Liver (tissue), 9 donors: ENCODE results near the gene CD163. TPM values are rescaled to one million over a fixed set of nuclear protein-coding genes. Genes with fewer than 3 reads are reported as not detected.

Source experiments
- DNase-seq: peaks from one replicate; pipeline ENCODE4 v3.0.0-alpha.2; 2017; ENCODE audit warnings: low spot score
- H3K27ac ChIP-seq, 2 donors: one replicate each; pipeline ENCODE4 v1.7.0; 2013; ENCODE audit warnings: inconsistent platforms in 2 of 2, low read length in 2 of 2, control low read depth in 1 of 2, low read depth in 1 of 2, mild to moderate bottlenecking in 1 of 2
- H3K27me3 ChIP-seq, 4 donors: one replicate each; pipeline versions ENCODE4 v1.6.1 to v1.7.0; 2013; ENCODE audit warnings: low read length in 3 of 4, inconsistent platforms in 1 of 4, mild to moderate bottlenecking in 1 of 4, moderate library complexity in 1 of 4; ENCODE audit not compliant: control insufficient read depth in 4 of 4, insufficient read depth in 4 of 4
- H3K36me3 ChIP-seq, 4 donors: one replicate each; pipeline versions ENCODE4 v1.6.1 to v1.7.0; 2013; ENCODE audit warnings: low read length in 3 of 4, mild to moderate bottlenecking in 3 of 4, low read depth in 1 of 4, moderate library complexity in 1 of 4; ENCODE audit not compliant: control insufficient read depth in 4 of 4, insufficient read depth in 3 of 4
- H3K4me1 ChIP-seq, 4 donors: one replicate each; pipeline versions ENCODE4 v1.6.1 to v1.7.0; 2013; ENCODE audit warnings: low read length in 3 of 4, mild to moderate bottlenecking in 3 of 4, moderate library complexity in 1 of 4; ENCODE audit not compliant: control insufficient read depth in 4 of 4, insufficient read depth in 4 of 4
- H3K4me3 ChIP-seq, 3 donors: one replicate each; pipeline versions ENCODE4 v1.6.1 to v1.7.0; 2013; ENCODE audit warnings: low read length in 3 of 3, control low read depth in 1 of 3, low read depth in 1 of 3, mild to moderate bottlenecking in 1 of 3
- H3K9ac ChIP-seq, 2 donors: one replicate each; pipeline ENCODE4 v1.7.0; 2013; ENCODE audit warnings: low read length in 2 of 2, mild to moderate bottlenecking in 2 of 2, moderate library complexity in 2 of 2, control low read depth in 1 of 2, low read depth in 1 of 2
- H3K9me3 ChIP-seq, 4 donors: one replicate each; pipeline versions ENCODE4 v1.6.1 to v1.7.0; 2013; ENCODE audit warnings: low read length in 3 of 4; ENCODE audit not compliant: control insufficient read depth in 4 of 4
- ATF3 ChIP-seq: IDR thresholded peaks from 2 replicates; pipeline ENCODE4 v1.6.1; 2016; ENCODE audit warnings: antibody characterized with exemption
- CTCF ChIP-seq: fragments of 150-350 bp; IDR thresholded peaks from 2 replicates; pipeline ENCODE4 v1.5.1; 2017; ENCODE audit warnings: improper control_type of control experiment, low read depth, low read length; ENCODE audit not compliant: missing input control
- HNF4A ChIP-seq, 2 donors: conservative IDR thresholded peaks; 2 replicates each; pipeline ENCODE4 v1.6.1; 2016; ENCODE audit warnings: antibody characterized with exemption in 2 of 2, mild to moderate bottlenecking in 2 of 2
- HNF4G ChIP-seq: IDR thresholded peaks from 2 replicates; pipeline ENCODE4 v1.6.1; 2016; ENCODE audit warnings: antibody characterized with exemption
- NR2F2 ChIP-seq: IDR thresholded peaks from 2 replicates; pipeline ENCODE4 v1.6.1; 2016; ENCODE audit warnings: antibody characterized with exemption
- RAD21 ChIP-seq, 2 donors: IDR thresholded peaks; 2 replicates each; pipeline ENCODE4 v1.6.1; 2016; ENCODE audit warnings: antibody characterized with exemption in 2 of 2, mild to moderate bottlenecking in 2 of 2
- RXRA ChIP-seq, 2 donors: IDR thresholded peaks; 2 replicates each; pipeline ENCODE4 v1.6.1; 2017 to 2018; ENCODE audit warnings: antibody characterized with exemption in 2 of 2, mild to moderate bottlenecking in 1 of 2
- YY1 ChIP-seq: IDR thresholded peaks from 2 replicates; pipeline ENCODE4 v1.6.1; 2016; ENCODE audit warnings: antibody characterized with exemption, mild to moderate bottlenecking
- WGBS: extraction: QIAGEN DNeasy Blood & Tissue Kit; methylation state at CpG from one replicate; pipeline ENCODE4 v1.1.7; 2013; 5-methylcytosine and 5-hydroxymethylcytosine counted together
- polyA plus RNA-seq, 2 donors: library from polyadenylated mRNA; stranded (reverse) in 1 of 2; unstranded in 1 of 2; fragments of 200-250 nt in 1 of 2; fragments of >200 nt in 1 of 2; fragmentation: Nextera tagmentation in 1 of 2; extraction: Ambion mirVana in 1 of 2; gene quantifications; one replicate each; pipeline versions ENCODE4 v1.2.1 to v1.2.3, GENCODE V29; 2013 to 2015
- total RNA-seq, 2 donors: library from RNA; depleted of rRNA; stranded (reverse); fragments of >200 nt; gene quantifications; one replicate each; pipeline ENCODE4 v1.2.3, GENCODE V29; 2014
- donor health status: healthy.
- donor health status: healthy.
- donor health status: healthy.
- donor health status: healthy.
- donor health status: healthy.

The CD163 gene
- total and polyA plus RNA-seq, 4 donors: 61.1 to 153 (median 90.5) TPM

- no peak for DNase-seq
- WGBS: 84% methylated on average over 5 of the region's 5 CpGs
- TF ChIP-seq NR2F2 (no peak), YY1 (no peak), CTCF (no peak), ATF3 (no peak), RXRA (IDR thresholded peaks at IDR 0.05) (no peak), RAD21 (IDR thresholded peaks at IDR 0.05) (no peak), HNF4G (no peak), HNF4A (conservative IDR thresholded peaks at IDR 0.05) (no peak)
- Histone ChIP-seq H3K36me3 (no peaks in the 10 kb centered on the region), H3K9me3 (no peaks in the 10 kb centered on the region), H3K9ac (no peak overlapping the region), H3K4me3 (no peak overlapping the region), H3K27me3 (no peaks in the 10 kb centered on the region), H3K4me1 (no peaks in the 10 kb centered on the region), H3K27ac (no peak overlapping the region)
These were observed 71.4 kb downstream of the CD163 start for GRCh38 chr12:7431993-7432685.

Other genes starting within 250 kb of the CD163 start
- not detected for gene ACSM4, start 199.7 kb downstream of the CD163 start, total RNA-seq
- gene ACSM4, start 199.7 kb downstream of the CD163 start, polyA plus RNA-seq: not detected
- gene CD163L1, start 59.6 kb downstream of the CD163 start, total RNA-seq: 1 to 10 TPM; 1.3 to 8.4 TPM
- gene CD163L1, start 59.6 kb downstream of the CD163 start, polyA plus RNA-seq: under 1 TPM; 0.31 to 0.87 TPM
- gene APOBEC1, start 162.1 kb upstream of the CD163 start, total RNA-seq: not detected
- not detected for gene APOBEC1, start 162.1 kb upstream of the CD163 start, polyA plus RNA-seq
- gene GDF3, start 192.0 kb upstream of the CD163 start, total RNA-seq: not detected
- gene GDF3, start 192.0 kb upstream of the CD163 start, polyA plus RNA-seq: not detected
- gene DPPA3, start 207.7 kb upstream of the CD163 start, total RNA-seq: not detected
- gene DPPA3, start 207.7 kb upstream of the CD163 start, polyA plus RNA-seq: not detected
- gene CLEC4C, start 243.6 kb upstream of the CD163 start, total RNA-seq: under 1 TPM in 1 of 2 donors, not detected in 1; 0.33 TPM
- gene CLEC4C, start 243.6 kb upstream of the CD163 start, polyA plus RNA-seq: not detected